GM13976 (cell line): ENCODE results near the gene MAN1B1.
"Not testable (repeated sequence)": the region's sequence is repeated elsewhere in the genome, so short reads cannot be mapped to it uniquely, and the experiment has no call there.

Source experiments
- DNase-seq: peaks from one replicate; pipeline ENCODE4 v3.0.0; 2012; ENCODE audit warnings: low spot score
- in situ Hi-C: fragments of 300-500 bp; cut with MboI; formaldehyde crosslinking; loops from one replicate; pipeline ENCODE4 v1.12.0; 2022; ENCODE audit warnings: low sequenced_read_pairs, mixed read lengths, inconsistent platforms; ENCODE audit not compliant: unreplicated experiment
- TF ChIP-seq, protein P1 (sequence below): IDR thresholded peaks from 2 replicates; pipeline ENCODE4 v1.5.1; 2012; ENCODE audit warnings: borderline replicate concordance, mild to moderate bottlenecking; ENCODE audit not compliant: insufficient read depth; ENCODE audit errors: extremely low read depth, missing control alignments, control extremely low read depth

MAN1B1 gene

DNA sequence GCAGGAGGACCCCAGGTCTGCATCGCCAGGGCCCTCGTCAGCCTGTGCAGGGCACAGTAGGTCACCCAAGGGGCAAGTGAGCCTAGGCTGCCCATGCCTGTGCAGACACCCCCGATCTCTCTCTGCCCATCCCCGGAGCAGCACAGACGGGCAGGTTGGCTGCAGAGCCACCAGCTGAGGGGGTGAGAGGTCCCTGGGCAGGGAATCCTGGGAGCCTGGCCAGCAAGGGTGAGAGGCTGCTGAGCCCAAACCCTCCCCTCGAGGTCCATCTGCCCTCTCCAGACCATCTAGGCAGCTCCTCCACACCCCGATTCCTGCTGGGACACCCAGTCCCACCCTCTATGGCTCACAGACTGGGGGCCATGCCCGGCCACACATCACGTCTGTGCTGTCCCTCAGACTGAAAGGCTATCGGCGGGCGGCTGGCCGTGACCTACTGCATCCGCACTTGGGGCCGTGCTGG is 30.5 kb downstream of the MAN1B1 start:
- peak; percentile 9 for DNase-seq
- in situ Hi-C loops = loop anchor here (5.0 kb wide), 1 partner anchor 110 kb away; the partner anchor contains the start of genes CYSRT1 and RNF224
- TF ChIP-seq, protein P1, sequence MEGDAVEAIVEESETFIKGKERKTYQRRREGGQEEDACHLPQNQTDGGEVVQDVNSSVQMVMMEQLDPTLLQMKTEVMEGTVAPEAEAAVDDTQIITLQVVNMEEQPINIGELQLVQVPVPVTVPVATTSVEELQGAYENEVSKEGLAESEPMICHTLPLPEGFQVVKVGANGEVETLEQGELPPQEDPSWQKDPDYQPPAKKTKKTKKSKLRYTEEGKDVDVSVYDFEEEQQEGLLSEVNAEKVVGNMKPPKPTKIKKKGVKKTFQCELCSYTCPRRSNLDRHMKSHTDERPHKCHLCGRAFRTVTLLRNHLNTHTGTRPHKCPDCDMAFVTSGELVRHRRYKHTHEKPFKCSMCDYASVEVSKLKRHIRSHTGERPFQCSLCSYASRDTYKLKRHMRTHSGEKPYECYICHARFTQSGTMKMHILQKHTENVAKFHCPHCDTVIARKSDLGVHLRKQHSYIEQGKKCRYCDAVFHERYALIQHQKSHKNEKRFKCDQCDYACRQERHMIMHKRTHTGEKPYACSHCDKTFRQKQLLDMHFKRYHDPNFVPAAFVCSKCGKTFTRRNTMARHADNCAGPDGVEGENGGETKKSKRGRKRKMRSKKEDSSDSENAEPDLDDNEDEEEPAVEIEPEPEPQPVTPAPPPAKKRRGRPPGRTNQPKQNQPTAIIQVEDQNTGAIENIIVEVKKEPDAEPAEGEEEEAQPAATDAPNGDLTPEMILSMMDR = no peak

GRCh38 chr9:137118092-137118603 is 31.4 kb downstream of the MAN1B1 start:
- in situ Hi-C loops = loop anchor here (5.0 kb wide), 1 partner anchor 109 kb away; the partner anchor contains the start of genes CYSRT1 and RNF224
- DNase-seq = not testable (repeated sequence)

GRCh38 chr9:137121927-137122795 is 35.4 kb downstream of the MAN1B1 start:
- in situ Hi-C loops, DNase-seq: not testable (repeated sequence)

GRCh38 chr9:137122796-137123467 is 36.1 kb downstream of the MAN1B1 start:
- in situ Hi-C loops, DNase-seq: not testable (repeated sequence)

GRCh38 chr9:137123468-137123837 is 36.7 kb downstream of the MAN1B1 start:
- TF ChIP-seq, protein P1 = no peak
- no peak for DNase-seq
- in situ Hi-C loops = no loop called here

GRCh38 chr9:137123952-137124462 is 37.2 kb downstream of the MAN1B1 start:
- in situ Hi-C loops = not testable (repeated sequence)

DNA sequence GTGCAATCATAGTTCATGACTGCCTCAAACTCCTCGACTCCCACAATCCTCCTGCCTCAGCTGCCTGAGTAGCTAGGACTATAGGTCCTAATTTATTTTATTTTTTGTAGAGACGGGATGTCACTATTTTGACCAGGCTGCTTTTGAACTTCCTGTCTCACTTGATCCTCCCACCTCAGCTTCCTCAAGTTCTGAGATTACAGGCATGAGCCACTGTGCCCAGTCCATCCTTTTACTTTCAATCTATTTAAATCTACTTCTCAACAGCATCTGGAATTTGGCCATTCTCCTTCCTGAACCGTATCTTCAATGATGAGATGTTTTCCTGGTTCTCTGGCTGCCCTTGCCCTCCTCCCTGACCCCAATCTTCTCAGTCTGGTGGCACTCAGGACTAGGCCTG is 40.0 kb downstream of the MAN1B1 start:
- in situ Hi-C loops = no loop called here
- TF ChIP-seq, protein P1 = no peak
- DNase-seq = no peak

More at GRCh38 chr9:137123952-137124462, 37.2 kb downstream of the MAN1B1 start:
- DNase-seq = not testable (repeated sequence)

DNA sequence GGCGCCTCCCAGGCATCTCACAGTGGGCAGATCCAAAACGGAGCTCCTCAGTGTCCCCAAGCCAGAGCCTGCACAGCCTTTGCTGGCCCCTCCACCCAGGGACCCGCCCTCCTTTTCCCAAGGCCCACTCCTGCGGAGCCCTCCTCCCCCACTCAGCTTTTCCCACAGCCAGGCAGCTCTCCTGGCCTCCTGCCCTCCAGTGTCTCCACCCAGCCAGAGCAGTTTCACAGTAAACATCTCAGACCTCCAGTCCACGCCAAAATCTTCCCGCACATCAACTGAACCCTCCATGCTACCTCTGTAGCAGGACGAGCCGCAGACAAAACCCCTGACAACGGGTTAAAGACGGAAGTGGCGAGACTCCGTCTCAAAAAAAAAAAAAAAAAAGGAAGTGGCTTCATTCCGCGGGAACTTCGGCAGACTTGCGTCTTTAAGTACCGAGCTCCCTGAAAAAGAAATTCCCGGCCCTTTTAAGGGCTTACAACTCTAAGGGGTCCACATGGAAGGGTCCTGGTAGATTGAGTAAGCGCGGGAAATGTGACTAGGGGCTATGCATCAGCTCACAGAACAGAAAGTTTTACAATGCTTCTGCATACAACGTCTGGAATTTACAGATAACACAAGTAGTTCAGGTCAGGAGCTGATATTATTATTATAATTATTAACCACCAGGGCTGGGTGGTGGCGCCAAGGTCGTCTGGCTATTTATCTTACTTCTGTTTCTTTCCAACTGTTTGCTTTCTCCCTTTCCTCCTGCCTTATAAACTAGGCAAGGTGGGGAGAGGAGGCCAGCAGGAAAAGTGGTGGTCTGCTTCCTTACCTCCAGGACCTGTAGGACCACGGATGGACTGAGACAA is 40.7 kb downstream of the MAN1B1 start:
- in situ Hi-C loops = no loop called here
- DNase-seq = no peak

More for the DNA sequence above, 40.7 kb downstream of the MAN1B1 start:
- TF ChIP-seq, protein P1 = no peak
